BJ (cell line): Measurements from ENCODE around the gene BSG. TPM values are rescaled to one million over a fixed set of nuclear protein-coding genes. Genes with fewer than 3 reads are reported as not detected.
A peak's percentile ranks its signal among the peaks of the same experiment; 100 is the strongest.

Experiments used
- CTCF ChIA-PET: fragments of 350-600 bp; formaldehyde crosslinking; extraction: SDS; loops from one replicate; lab custom pipeline; 2021; ENCODE audit warnings: antibody characterized with exemption, inconsistent platforms; lab: Yijun Ruan, JAX
- POLR2A ChIA-PET: fragments of 300-600 bp; sonication (Branson Sonifier 250); formaldehyde crosslinking; extraction: SDS; loops from one replicate; lab custom pipeline; 2021; ENCODE audit warnings: antibody characterized with exemption; lab: Charles Lee
- DNase-seq: peaks from one replicate; pipeline ENCODE4 v3.0.0-alpha.2; 2011; ENCODE audit warnings: low read depth
- H3K27me3 ChIP-seq: 2 replicates; pipeline ENCODE4 v1.6.0; 2011; ENCODE audit warnings: low read length; ENCODE audit not compliant: control insufficient read depth, insufficient read depth
- H3K36me3 ChIP-seq: 2 replicates; pipeline ENCODE4 v1.5.1; 2011; ENCODE audit warnings: low read length; ENCODE audit not compliant: control insufficient read depth, insufficient read depth
- H3K4me3 ChIP-seq: 2 replicates; pipeline ENCODE4 v1.5.1; 2011; ENCODE audit warnings: low read depth, mild to moderate bottlenecking, control low read depth, low read length
- polyA plus RNA-seq: library from polyadenylated mRNA; depleted of rRNA; stranded (reverse); fragments of >200 nt; gene quantifications from 2 replicates; pipeline ENCODE4 v1.2.3, GENCODE V29; 2011
- TF ChIP-seq, protein P1 (sequence below): IDR thresholded peaks from 2 replicates; pipeline ENCODE4 v1.5.1; 2011; ENCODE audit warnings: low read depth, mild to moderate bottlenecking, control low read depth, inconsistent platforms, low read length, moderate library complexity; ENCODE audit not compliant: insufficient read depth

Gene BSG
- polyA plus RNA-seq, 1 experiment = 1,176 TPM

DNA sequence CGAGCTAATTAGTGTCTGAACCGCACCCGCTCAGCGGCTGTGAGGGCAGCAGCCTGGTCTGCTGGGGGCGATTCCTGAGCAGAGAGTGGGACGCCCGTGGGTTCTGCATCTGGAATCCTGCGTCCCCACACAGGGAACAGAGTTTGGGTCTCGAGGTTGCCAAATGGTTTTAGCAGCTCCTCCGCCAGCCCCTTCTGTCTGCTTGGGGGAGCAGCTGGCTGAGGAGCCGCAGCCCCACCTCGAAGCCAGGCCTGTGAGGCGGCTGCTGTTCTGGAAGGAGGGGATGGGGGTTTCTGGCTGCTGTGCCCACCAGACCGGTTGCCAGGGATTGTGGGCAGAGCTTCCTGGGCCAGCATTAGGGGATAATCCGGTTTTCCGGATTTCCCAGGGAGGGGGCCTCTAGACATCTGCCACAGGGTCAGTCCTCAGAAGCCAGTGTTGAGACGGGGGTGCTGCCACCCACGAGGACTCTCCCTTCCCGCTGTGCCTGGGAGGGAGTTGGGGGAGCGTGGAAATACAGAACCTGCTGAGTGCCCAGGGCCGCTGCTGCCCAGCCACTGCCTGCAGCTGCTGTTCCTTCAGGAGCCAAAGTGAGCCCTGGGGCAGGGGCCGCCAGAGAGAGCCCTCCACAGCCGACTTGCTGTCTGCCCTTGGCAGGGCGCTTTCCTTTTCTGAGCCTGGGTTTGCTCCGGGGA, 38.9 kb upstream of the BSG start:
- DNase-seq = no peak
- ChIA-PET POLR2A (no interaction called here), CTCF (interaction anchor here (0.9 to 4.9 kb wide), 12 partner anchors 9 to 55 kb away, joined by 3 to 34 read pairs (median 6); partner anchors contain the start of gene BSG)
- peaks cover 24% of the 10 kb centered on the region for H3K36me3 ChIP-seq
- peak overlapping the region; percentile 98 for H3K4me3 ChIP-seq
- TF ChIP-seq, protein P1, sequence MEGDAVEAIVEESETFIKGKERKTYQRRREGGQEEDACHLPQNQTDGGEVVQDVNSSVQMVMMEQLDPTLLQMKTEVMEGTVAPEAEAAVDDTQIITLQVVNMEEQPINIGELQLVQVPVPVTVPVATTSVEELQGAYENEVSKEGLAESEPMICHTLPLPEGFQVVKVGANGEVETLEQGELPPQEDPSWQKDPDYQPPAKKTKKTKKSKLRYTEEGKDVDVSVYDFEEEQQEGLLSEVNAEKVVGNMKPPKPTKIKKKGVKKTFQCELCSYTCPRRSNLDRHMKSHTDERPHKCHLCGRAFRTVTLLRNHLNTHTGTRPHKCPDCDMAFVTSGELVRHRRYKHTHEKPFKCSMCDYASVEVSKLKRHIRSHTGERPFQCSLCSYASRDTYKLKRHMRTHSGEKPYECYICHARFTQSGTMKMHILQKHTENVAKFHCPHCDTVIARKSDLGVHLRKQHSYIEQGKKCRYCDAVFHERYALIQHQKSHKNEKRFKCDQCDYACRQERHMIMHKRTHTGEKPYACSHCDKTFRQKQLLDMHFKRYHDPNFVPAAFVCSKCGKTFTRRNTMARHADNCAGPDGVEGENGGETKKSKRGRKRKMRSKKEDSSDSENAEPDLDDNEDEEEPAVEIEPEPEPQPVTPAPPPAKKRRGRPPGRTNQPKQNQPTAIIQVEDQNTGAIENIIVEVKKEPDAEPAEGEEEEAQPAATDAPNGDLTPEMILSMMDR = no peak
- no peaks in the 10 kb centered on the region for H3K27me3 ChIP-seq

DNA sequence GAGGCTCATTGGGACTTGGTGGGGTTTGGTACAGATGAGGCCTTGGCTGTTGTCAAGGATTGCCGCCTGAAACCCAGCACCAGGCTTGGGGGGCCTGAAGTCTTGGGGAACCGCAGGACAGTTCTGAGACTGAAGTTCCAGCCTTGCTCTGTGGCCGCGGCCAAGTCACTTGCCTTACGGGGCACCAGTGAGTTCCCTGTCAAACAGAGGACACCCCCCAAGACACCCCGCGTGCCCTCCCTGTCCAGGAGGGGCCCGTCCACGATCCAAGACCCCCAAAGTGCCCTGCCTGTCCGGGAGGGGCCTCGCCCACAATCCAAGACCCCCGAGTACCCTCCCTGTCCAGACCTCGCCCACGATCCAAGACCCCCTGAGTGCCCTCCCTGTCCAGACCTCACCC, 38.3 kb upstream of the BSG start:
- ChIA-PET POLR2A (no interaction called here), CTCF (interaction anchor here (0.9 to 4.9 kb wide), 5 partner anchors 8 to 55 kb away, joined by 3 to 34 read pairs (median 7); no protein-coding TSS in a partner anchor)
- Histone ChIP-seq H3K27me3 (no peaks in the 10 kb centered on the region), H3K36me3 (peaks cover 29% of the 10 kb centered on the region), H3K4me3 (peak overlapping the region; percentile 98; the same call in 1 of the 2 replicates)
- TF ChIP-seq, protein P1 = 0 out of 2 replicates have a peak, but pooled peaks have one; percentile 3
- no peak for DNase-seq

DNA sequence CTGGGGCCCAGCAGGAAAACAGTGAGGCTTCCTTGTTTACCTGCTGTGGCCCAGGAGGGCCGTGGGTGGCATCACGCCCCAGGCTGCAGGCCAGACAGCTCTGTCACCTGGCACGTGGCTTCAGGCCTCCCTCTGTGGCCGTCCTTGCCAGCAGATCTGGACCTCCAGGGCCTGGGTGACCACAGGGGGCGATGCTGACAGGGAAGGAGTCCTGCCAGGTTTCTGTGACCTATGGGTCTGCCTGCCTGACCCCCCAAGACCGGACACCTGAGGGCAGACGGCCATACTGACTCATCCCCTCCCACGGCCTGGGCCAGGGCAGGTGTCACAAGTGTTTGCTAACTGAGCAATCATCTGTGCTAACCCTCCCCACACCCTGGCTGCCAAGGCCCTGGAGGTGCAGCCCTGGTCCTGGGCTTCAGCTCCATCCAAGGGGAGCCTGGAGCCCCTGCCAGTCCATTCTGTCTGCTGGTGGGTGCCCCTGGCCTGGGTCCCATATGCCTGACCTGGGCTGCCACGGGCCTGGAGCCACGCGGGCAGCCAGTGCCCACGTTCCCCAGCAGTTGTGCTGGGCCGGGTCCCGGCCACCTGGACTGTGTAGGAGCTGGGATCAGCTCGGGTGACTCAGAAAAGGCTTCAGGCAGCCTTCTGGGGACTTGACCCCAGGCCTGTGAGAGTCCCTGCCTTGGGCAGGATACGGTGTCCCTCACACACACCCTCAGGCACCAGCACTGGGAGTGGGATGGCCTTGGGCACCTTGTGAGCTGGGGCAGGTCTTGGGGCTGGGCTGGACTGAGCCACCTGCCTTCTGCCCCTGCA, 37.2 kb upstream of the BSG start:
- DNase-seq = no peak
- CTCF ChIA-PET = interaction anchor here (0.6 kb wide), 1 partner anchor 23 kb away, joined by 4 read pairs; no protein-coding TSS in a partner anchor
- POLR2A ChIA-PET = no interaction called here
- TF ChIP-seq, protein P1 = 0 out of 2 replicates have a peak, but pooled peaks have one; percentile 12
- peaks cover 33% of the 10 kb centered on the region for H3K36me3 ChIP-seq
- H3K27me3 ChIP-seq = no peaks in the 10 kb centered on the region
- no peak overlapping the region for H3K4me3 ChIP-seq

DNA sequence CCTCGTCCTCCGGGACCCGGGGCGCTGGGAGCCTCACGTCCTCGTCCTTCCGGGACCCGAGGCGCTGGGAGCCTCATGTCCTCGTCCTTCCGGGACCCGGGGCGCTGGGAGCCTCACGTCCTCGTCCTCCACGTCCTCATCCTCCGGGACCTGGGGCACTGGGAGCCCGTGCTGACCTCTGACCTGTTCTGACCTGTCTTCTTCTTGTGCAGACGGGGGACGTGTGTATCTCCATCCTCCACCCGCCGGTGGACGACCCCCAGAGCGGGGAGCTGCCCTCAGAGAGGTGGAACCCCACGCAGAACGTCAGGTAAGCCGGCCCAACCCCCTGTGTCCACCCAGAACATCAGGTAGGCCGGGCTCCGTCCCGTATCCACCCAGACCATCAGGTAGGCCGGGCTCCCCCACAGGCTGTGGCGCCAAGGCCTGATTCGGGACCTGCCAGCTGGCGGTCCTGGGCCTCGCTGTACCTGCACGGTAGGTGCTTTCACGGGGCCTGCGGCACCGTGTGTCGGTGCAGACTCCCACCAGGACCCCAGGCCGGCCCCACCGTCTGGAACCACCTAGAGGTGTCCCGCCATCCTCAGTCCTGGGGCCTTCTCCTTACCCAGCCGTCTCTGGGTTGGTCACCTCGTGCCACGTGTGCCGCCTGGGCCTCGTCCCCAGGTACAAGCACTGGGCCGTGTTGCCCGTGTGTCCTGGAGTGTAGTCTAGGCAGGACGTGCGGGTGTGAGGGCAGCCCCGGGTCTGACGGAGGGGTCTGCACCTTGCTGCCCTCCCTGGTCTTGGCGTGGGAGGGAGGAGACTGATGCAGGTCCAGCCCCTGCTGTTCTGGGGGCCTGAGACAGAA, 36.1 kb upstream of the BSG start:
- ChIA-PET CTCF (interaction anchor here (0.6 kb wide), 1 partner anchor 22 kb away, joined by 4 read pairs; no protein-coding TSS in a partner anchor), POLR2A (no interaction called here)
- no peak for DNase-seq
- Histone ChIP-seq H3K36me3 (peaks cover 33% of the 10 kb centered on the region), H3K27me3 (no peaks in the 10 kb centered on the region), H3K4me3 (no peak overlapping the region)
- TF ChIP-seq, protein P1 = no peak
